Activated CD4-positive, alpha-beta memory T cell treated with anti-CD3 and anti-CD28 coated beads, Interleukin-2, amount 10 ng/mL, durations not matched to agents 7 days and 5 days (primary cell): Measurements from ENCODE around the gene RAF1. TPM values are rescaled to one million over a fixed set of nuclear protein-coding genes. Genes with fewer than 3 reads are reported as not detected.

ENCODE experiments used
- CTCF ChIA-PET: fragments of 350-600 bp; sonication (Branson Sonifier 250); formaldehyde crosslinking; loops from one replicate; lab custom pipeline; 2021; ENCODE audit warnings: antibody characterized with exemption, inconsistent platforms; lab: Charles Lee
- POLR2A ChIA-PET: fragments of 350-600 bp; sonication (Branson Sonifier 250); formaldehyde crosslinking; loops from one replicate; lab custom pipeline; 2021; ENCODE audit warnings: antibody characterized with exemption; lab: Charles Lee
- DNase-seq: peaks from one replicate; pipeline ENCODE4 v3.0.0-alpha.2; 2020
- H3K27ac Mint-ChIP-seq: one replicate; pipeline ENCODE4 v1.8.0; 2021; ENCODE audit warnings: mild to moderate bottlenecking, mixed read lengths
- H3K27me3 Mint-ChIP-seq: one replicate; pipeline ENCODE4 v1.8.0; 2021; ENCODE audit warnings: mixed read lengths
- H3K36me3 Mint-ChIP-seq: one replicate; pipeline ENCODE4 v1.8.0; 2021; ENCODE audit warnings: low read depth, mixed read lengths
- H3K4me1 Mint-ChIP-seq: one replicate; pipeline ENCODE4 v1.8.0; 2021; ENCODE audit warnings: mixed read lengths
- H3K4me3 Mint-ChIP-seq: one replicate; pipeline ENCODE4 v1.8.0; 2021; ENCODE audit warnings: mild to moderate bottlenecking, mixed read lengths
- H3K9me3 Mint-ChIP-seq: one replicate; pipeline ENCODE4 v1.8.0; 2021; ENCODE audit warnings: mixed read lengths
- total RNA-seq, 2 experiments: library from RNA; stranded (reverse); gene quantifications; one replicate each; pipeline ENCODE4 v1.2.3, GENCODE V29; 2021

RAF1 gene
- total RNA-seq, 2 experiments from 2014 or later, result 83.2 to 86.0 TPM

GRCh38 chr3:12536423-12536822 is 127.5 kb downstream of the RAF1 start:
- CTCF ChIA-PET, result interaction anchor here (1.1 kb wide), 1 partner anchor 404 kb away, joined by 4 read pairs; no protein-coding TSS in a partner anchor
- no peak for DNase-seq
- Mint-ChIP-seq H3K27ac (no peak overlapping the region), H3K4me3 (no peak overlapping the region), H3K9me3 (no peaks in the 10 kb centered on the region), H3K4me1 (no peaks in the 10 kb centered on the region), H3K36me3 (peaks cover 5% of the 10 kb centered on the region), H3K27me3 (no peaks in the 10 kb centered on the region)
- POLR2A ChIA-PET, result no interaction called here

Other genes with a start within 250 kb of the RAF1 start
- gene TSEN2, start 179.6 kb downstream of the RAF1 start, total RNA-seq, result 1 to 10 TPM; 7.5 to 8.0 TPM
- not detected for gene MKRN2OS, start 118.6 kb downstream of the RAF1 start, total RNA-seq
- gene MKRN2, start 107.0 kb downstream of the RAF1 start, total RNA-seq, result 10 to 100 TPM; 21.9 to 24.2 TPM
- not detected for gene TMEM40, start 95.1 kb upstream of the RAF1 start, total RNA-seq
- under 1 TPM in 1 of 2 experiments, not detected in 1; 0.15 TPM for gene CAND2, start 132.6 kb upstream of the RAF1 start, total RNA-seq
- 1,000 to 10,000 TPM; 1,634 to 1,730 TPM for gene RPL32, start 177.4 kb upstream of the RAF1 start, total RNA-seq